GM18868 (cell line): ENCODE data around the gene GPN2.
A peak's percentile ranks its signal among the peaks of the same experiment; 100 is the strongest.
"Not testable (repeated sequence)": the region's sequence is repeated elsewhere in the genome, so short reads cannot be mapped to it uniquely, and the experiment has no call there.

Source experiments
- ATAC-seq: cut with Tn5 transposase; IDR thresholded peaks from one replicate; pipeline ENCODE4 v1.9.1; 2021; ENCODE audit warnings: mild to moderate bottlenecking, moderate library complexity; ENCODE audit not compliant: unreplicated experiment

GPN2 gene

GRCh38 chr1:26837665-26838064 is 52.4 kb downstream of the GPN2 start:
- ATAC-seq, result not testable (repeated sequence)

GRCh38 chr1:26833432-26834405 is 56.4 kb downstream of the GPN2 start:
- ATAC-seq, result peak; percentile 90

GRCh38 chr1:26832249-26832960 is 57.7 kb downstream of the GPN2 start:
- no peak for ATAC-seq

- no peak for ATAC-seq
Observed at GRCh38 chr1:26831546-26832248, 58.4 kb downstream of the GPN2 start.

GRCh38 chr1:26831059-26831458 is 59.0 kb downstream of the GPN2 start:
- no peak for ATAC-seq

- no peak for ATAC-seq
Observed at GRCh38 chr1:26829184-26829911, 60.7 kb downstream of the GPN2 start.

- no peak for ATAC-seq
Observed at GRCh38 chr1:26828411-26828991, 61.6 kb downstream of the GPN2 start.

GRCh38 chr1:26827663-26828062 is 62.4 kb downstream of the GPN2 start:
- ATAC-seq, result no peak

GRCh38 chr1:26827106-26827604 is 62.9 kb downstream of the GPN2 start:
- ATAC-seq, result no peak

GRCh38 chr1:26826261-26827105 is 63.6 kb downstream of the GPN2 start, which contains the start of gene ZDHHC18:
ZDHHC18 (plus strand) TSS chr1:26826688; CDS start chr1:26826805, 117 bp downstream.
- ATAC-seq, result peak; percentile 80
